IPS-11a (cell line): ENCODE data around the gene CREB3L2.
"Not testable (repeated sequence)": the region's sequence is repeated elsewhere in the genome, so short reads cannot be mapped to it uniquely, and the experiment has no call there.

ENCODE experiments used
- H3K4me3 ChIP-seq: one replicate; pipeline ENCODE4 v1.5.1; 2013; ENCODE audit warnings: low read depth, low read length, control low read depth

CREB3L2 gene

GRCh38 chr7:137908106-137908505 is 93.8 kb downstream of the CREB3L2 start:
- no peak overlapping the region for H3K4me3 ChIP-seq

- not testable (repeated sequence) for H3K4me3 ChIP-seq
Measured at GRCh38 chr7:137906636-137907035, 95.2 kb downstream of the CREB3L2 start.

GRCh38 chr7:137904833-137905232 is 97.1 kb downstream of the CREB3L2 start:
- no peak overlapping the region for H3K4me3 ChIP-seq

GRCh38 chr7:137903382-137904169 is 98.3 kb downstream of the CREB3L2 start:
- H3K4me3 ChIP-seq = no peak overlapping the region

GRCh38 chr7:137900137-137900536 is 101.7 kb downstream of the CREB3L2 start:
- H3K4me3 ChIP-seq = no peak overlapping the region

- H3K4me3 ChIP-seq = no peak overlapping the region
Measured at GRCh38 chr7:137898839-137899721, 102.8 kb downstream of the CREB3L2 start.

- H3K4me3 ChIP-seq = no peak overlapping the region
Measured at GRCh38 chr7:137895301-137896221, 106.3 kb downstream of the CREB3L2 start.

GRCh38 chr7:137893143-137893742 is 108.6 kb downstream of the CREB3L2 start:
- H3K4me3 ChIP-seq = no peak overlapping the region

GRCh38 chr7:137891016-137891655 is 110.8 kb downstream of the CREB3L2 start:
- H3K4me3 ChIP-seq = no peak overlapping the region

- H3K4me3 ChIP-seq = no peak overlapping the region
Measured at GRCh38 chr7:137890449-137890921, 111.4 kb downstream of the CREB3L2 start.

GRCh38 chr7:137888241-137888640 is 113.6 kb downstream of the CREB3L2 start:
- H3K4me3 ChIP-seq = no peak overlapping the region

- no peak overlapping the region for H3K4me3 ChIP-seq
Measured at GRCh38 chr7:137886746-137887145, 115.1 kb downstream of the CREB3L2 start.

GRCh38 chr7:137886281-137886680 is 115.6 kb downstream of the CREB3L2 start:
- no peak overlapping the region for H3K4me3 ChIP-seq

- H3K4me3 ChIP-seq = no peak overlapping the region
Measured at GRCh38 chr7:137885678-137886077, 116.2 kb downstream of the CREB3L2 start.

GRCh38 chr7:137882806-137883205 is 119.1 kb downstream of the CREB3L2 start:
- no peak overlapping the region for H3K4me3 ChIP-seq

- H3K4me3 ChIP-seq = no peak overlapping the region
Measured at GRCh38 chr7:137882261-137882668, 119.6 kb downstream of the CREB3L2 start.

- no peak overlapping the region for H3K4me3 ChIP-seq
Measured at GRCh38 chr7:137881607-137882260, 120.2 kb downstream of the CREB3L2 start.

- H3K4me3 ChIP-seq = no peak overlapping the region
Measured at GRCh38 chr7:137880432-137880831, 121.5 kb downstream of the CREB3L2 start.
